SH-SY5Y (cell line): Measurements from ENCODE around the gene KCNAB2.

Experiments used
- GATA2 ChIP-seq: IDR thresholded peaks from 2 replicates; pipeline ENCODE4 v1.6.1; 2011; ENCODE audit warnings: mild to moderate bottlenecking, low read depth, low read length
- GATA3 ChIP-seq: IDR thresholded peaks from 2 replicates; pipeline ENCODE4 v1.6.1; 2011; ENCODE audit warnings: low read depth, mild to moderate bottlenecking, low read length, moderate library complexity

DNA sequence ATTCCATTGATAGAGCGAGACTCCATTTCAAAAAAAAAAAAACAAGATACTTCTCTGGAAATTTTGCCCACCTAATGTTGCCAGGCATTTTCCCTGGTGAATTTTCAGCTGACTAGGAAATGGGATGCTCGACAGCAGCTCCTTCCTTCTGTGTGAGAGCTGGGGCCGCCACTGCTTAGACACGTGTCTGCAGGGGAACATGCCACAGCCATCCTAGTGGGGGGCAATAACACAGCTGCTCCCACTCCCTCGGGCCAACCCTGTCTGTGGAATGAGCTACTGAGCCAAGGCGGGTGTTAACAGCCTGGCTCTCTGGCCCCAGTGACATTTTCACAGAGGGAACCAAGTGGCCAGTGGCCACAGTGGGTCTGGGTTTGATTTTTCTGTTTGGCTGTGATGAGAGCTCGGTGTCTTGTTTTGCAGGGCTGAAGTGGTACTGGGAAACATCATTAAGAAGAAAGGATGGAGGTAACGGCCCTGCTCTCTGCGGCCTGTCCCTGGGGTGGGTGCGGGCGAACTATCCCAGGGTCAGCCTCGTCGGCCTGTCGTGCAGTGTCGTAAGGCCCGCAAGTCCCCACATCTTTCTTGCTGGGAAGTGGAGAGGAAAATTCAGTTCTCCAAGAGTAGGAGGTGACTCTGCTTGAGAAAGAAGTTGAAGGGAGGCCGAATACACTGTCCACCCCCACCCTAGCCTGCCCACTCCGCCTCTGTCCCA, 39.2 kb downstream of the KCNAB2 start:
- TF ChIP-seq GATA2 (no peak), GATA3 (no peak)
